HEK293 (cell line): ENCODE measurements around the gene CSNK1A1L.

Experiments used
- CTCF ChIA-PET: fragments of 350-600 bp; formaldehyde crosslinking; extraction: SDS; loops from one replicate; lab custom pipeline; 2021; ENCODE audit warnings: antibody characterized with exemption; lab: Yijun Ruan, JAX
- POLR2A ChIA-PET: fragments of 300-600 bp; formaldehyde crosslinking; extraction: SDS; loops from one replicate; lab custom pipeline; 2020; ENCODE audit warnings: antibody characterized with exemption, inconsistent platforms; lab: Yijun Ruan, JAX
- H3K27ac ChIP-seq: fragments of 200-500 bp; sonication (Bioruptor generic); 2 replicates; pipeline ENCODE4 v1.5.1; 2014; ENCODE audit warnings: low read depth, low read length, control low read depth, inconsistent platforms; ENCODE audit errors: extremely low read depth
- H3K36me3 ChIP-seq, 2 experiments: fragments of 200-500 bp in 1 of 2; sonication (Bioruptor generic) in 1 of 2; 1 replicate in 1 of 2; 2 replicates in 1 of 2; pipeline ENCODE4 v1.5.1; 2014 to 2017; ENCODE audit warnings: inconsistent platforms in 2 of 2, low read length in 2 of 2; ENCODE audit not compliant: control insufficient read depth in 2 of 2, insufficient read depth in 1 of 2
- H3K4me1 ChIP-seq: fragments of 200-500 bp; sonication (Bioruptor generic); 2 replicates; pipeline ENCODE4 v1.5.1; 2014; ENCODE audit warnings: mild to moderate bottlenecking, low read length, inconsistent platforms; ENCODE audit not compliant: control insufficient read depth, insufficient read depth
- H3K4me3 ChIP-seq: 2 replicates; pipeline ENCODE4 v1.5.1; 2011; ENCODE audit warnings: low read depth, mild to moderate bottlenecking, control low read depth, low read length, moderate library complexity
- H3K9me3 ChIP-seq: fragments of 200-500 bp; sonication (Bioruptor generic); 2 replicates; pipeline ENCODE4 v1.5.1; 2014; ENCODE audit warnings: low read depth, low read length, inconsistent platforms; ENCODE audit not compliant: control insufficient read depth, insufficient read depth
- IKZF3 ChIP-seq: fragments of 450-650 bp; IDR thresholded peaks from 2 replicates; pipeline ENCODE4 v1.5.0; 2018; ENCODE audit warnings: missing biosample characterization, mild to moderate bottlenecking, missing genetic modification characterization, moderate library complexity
- KLF1 ChIP-seq: fragments of 450-650 bp; formaldehyde crosslinking; IDR thresholded peaks from 2 replicates; pipeline ENCODE4 v1.5.1; 2016; ENCODE audit warnings: missing biosample characterization, missing genetic modification characterization
- OVOL3 ChIP-seq: fragments of 450-650 bp; formaldehyde crosslinking; IDR thresholded peaks from 2 replicates; pipeline ENCODE4 v1.5.1; 2016; ENCODE audit warnings: missing biosample characterization, missing genetic modification characterization
- PRDM10 ChIP-seq: fragments of 450-650 bp; formaldehyde crosslinking; IDR thresholded peaks from 2 replicates; pipeline ENCODE4 v1.5.1; 2016; ENCODE audit warnings: missing biosample characterization, missing genetic modification characterization
- ZBTB48 ChIP-seq: fragments of 450-650 bp; formaldehyde crosslinking; IDR thresholded peaks from 2 replicates; pipeline ENCODE4 v1.5.1; 2016; ENCODE audit warnings: missing biosample characterization, missing genetic modification characterization
- ZNF10 ChIP-seq: fragments of 450-650 bp; formaldehyde crosslinking; IDR thresholded peaks from 2 replicates; pipeline ENCODE4 v1.5.1; 2017; ENCODE audit warnings: missing biosample characterization, missing genetic modification characterization
- ZNF114 ChIP-seq: fragments of 450-650 bp; formaldehyde crosslinking; IDR thresholded peaks from 2 replicates; pipeline ENCODE4 v1.5.0; 2017; ENCODE audit warnings: missing biosample characterization, missing genetic modification characterization
- ZNF132 ChIP-seq: fragments of 450-650 bp; formaldehyde crosslinking; IDR thresholded peaks from 2 replicates; pipeline ENCODE4 v1.5.1; 2017; ENCODE audit warnings: missing biosample characterization, missing genetic modification characterization, borderline replicate concordance
- ZNF155 ChIP-seq: fragments of 450-650 bp; formaldehyde crosslinking; IDR thresholded peaks from 2 replicates; pipeline ENCODE4 v1.5.1; 2016; ENCODE audit warnings: missing biosample characterization, missing genetic modification characterization
- ZNF391 ChIP-seq: fragments of 450-650 bp; formaldehyde crosslinking; IDR thresholded peaks from 2 replicates; pipeline ENCODE4 v1.5.1; 2016; ENCODE audit warnings: low read depth, missing biosample characterization, missing genetic modification characterization, borderline replicate concordance
- ZNF394 ChIP-seq: fragments of 450-650 bp; formaldehyde crosslinking; IDR thresholded peaks from 2 replicates; pipeline ENCODE4 v1.5.1; 2016; ENCODE audit warnings: missing biosample characterization, missing genetic modification characterization, mild to moderate bottlenecking, moderate library complexity, borderline replicate concordance
- ZNF488 ChIP-seq: fragments of 450-650 bp; formaldehyde crosslinking; IDR thresholded peaks from 2 replicates; pipeline ENCODE4 v1.5.1; 2016; ENCODE audit warnings: missing biosample characterization, missing genetic modification characterization
- ZNF530 ChIP-seq: fragments of 450-650 bp; formaldehyde crosslinking; IDR thresholded peaks from 2 replicates; pipeline ENCODE4 v1.5.1; 2016; ENCODE audit warnings: low read depth, missing biosample characterization, missing genetic modification characterization
- ZNF585B ChIP-seq: fragments of 450-650 bp; formaldehyde crosslinking; IDR thresholded peaks from 2 replicates; pipeline ENCODE4 v1.5.1; 2016; ENCODE audit warnings: missing biosample characterization, missing genetic modification characterization
- ZNF654 ChIP-seq: fragments of 450-650 bp; formaldehyde crosslinking; IDR thresholded peaks from 2 replicates; pipeline ENCODE4 v1.5.1; 2016; ENCODE audit warnings: low read depth, missing biosample characterization, missing genetic modification characterization
- TF ChIP-seq, protein P1 (sequence below): fragments of 450-650 bp; IDR thresholded peaks from 2 replicates; pipeline ENCODE4 v1.5.1; 2018; ENCODE audit warnings: missing biosample characterization, missing genetic modification characterization
- TF ChIP-seq, protein P2 (sequence below): fragments of 450-650 bp; formaldehyde crosslinking; IDR thresholded peaks from 2 replicates; pipeline ENCODE4 v1.5.1; 2016; ENCODE audit warnings: missing biosample characterization, missing genetic modification characterization
- TF ChIP-seq, protein P3 (sequence below): fragments of 450-650 bp; formaldehyde crosslinking; IDR thresholded peaks from 2 replicates; pipeline ENCODE4 v1.5.1; 2016; ENCODE audit warnings: missing biosample characterization, missing genetic modification characterization

The CSNK1A1L gene

DNA sequence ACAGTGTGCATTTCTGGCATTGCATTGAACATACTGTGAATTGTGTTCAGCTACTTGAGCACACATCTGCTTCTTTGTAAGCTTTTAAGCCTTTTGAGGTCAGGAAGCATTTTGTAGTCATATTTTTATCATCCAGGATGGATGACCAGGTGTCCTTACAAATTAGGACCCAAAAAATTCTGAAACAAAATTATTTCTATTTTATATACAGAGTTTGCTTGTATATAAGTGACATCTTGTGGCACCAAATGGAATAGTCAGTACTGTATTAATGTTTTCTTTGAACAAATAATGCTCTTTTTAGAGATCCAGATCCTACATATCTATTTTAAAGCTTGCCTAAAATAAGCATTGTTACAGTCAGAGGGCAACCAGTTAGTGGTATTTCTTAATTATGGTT lies 36.5 kb downstream of the CSNK1A1L start (continued):
- TF ChIP-seq KLF1 (tag by site-specific recombination) (no peak), ZNF530 (tag by site-specific recombination) (no peak)
- TF ChIP-seq, protein P1, sequence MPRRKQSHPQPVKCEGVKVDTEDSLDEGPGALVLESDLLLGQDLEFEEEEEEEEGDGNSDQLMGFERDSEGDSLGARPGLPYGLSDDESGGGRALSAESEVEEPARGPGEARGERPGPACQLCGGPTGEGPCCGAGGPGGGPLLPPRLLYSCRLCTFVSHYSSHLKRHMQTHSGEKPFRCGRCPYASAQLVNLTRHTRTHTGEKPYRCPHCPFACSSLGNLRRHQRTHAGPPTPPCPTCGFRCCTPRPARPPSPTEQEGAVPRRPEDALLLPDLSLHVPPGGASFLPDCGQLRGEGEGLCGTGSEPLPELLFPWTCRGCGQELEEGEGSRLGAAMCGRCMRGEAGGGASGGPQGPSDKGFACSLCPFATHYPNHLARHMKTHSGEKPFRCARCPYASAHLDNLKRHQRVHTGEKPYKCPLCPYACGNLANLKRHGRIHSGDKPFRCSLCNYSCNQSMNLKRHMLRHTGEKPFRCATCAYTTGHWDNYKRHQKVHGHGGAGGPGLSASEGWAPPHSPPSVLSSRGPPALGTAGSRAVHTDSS (tag by site-specific recombination), result no peak
- TF ChIP-seq, protein P2, sequence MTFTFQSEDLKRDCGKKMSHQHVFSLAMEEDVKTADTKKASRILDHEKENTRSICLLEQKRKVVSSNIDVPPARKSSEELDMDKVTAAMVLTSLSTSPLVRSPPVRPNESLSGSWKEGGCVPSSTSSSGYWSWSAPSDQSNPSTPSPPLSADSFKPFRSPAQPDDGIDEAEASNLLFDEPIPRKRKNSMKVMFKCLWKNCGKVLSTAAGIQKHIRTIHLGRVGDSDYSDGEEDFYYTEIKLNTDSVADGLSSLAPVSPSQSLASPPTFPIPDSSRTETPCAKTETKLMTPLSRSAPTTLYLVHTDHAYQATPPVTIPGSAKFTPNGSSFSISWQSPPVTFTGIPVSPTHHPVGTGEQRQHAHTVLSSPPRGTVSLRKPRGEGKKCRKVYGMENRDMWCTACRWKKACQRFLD, result no peak

GRCh38 chr13:37067874-37068273 lies 37.6 kb downstream of the CSNK1A1L start:
- CTCF ChIA-PET, result interaction anchor here (0.6 to 1.8 kb wide), 3 partner anchors 19 to 793 kb away, joined by 4 to 5 read pairs (median 5); no protein-coding TSS in a partner anchor
- Histone ChIP-seq H3K27ac (no peak overlapping the region), H3K9me3 (no peaks in the 10 kb centered on the region), H3K4me3 (no peak overlapping the region), H3K36me3 (no peaks in the 10 kb centered on the region), H3K4me1 (no peaks in the 10 kb centered on the region)
- TF ChIP-seq ZNF654 (tag by site-specific recombination) (no peak), ZNF488 (tag by site-specific recombination) (no peak), ZNF114 (tag by site-specific recombination) (no peak), PRDM10 (tag by site-specific recombination) (no peak), ZBTB48 (tag by site-specific recombination) (no peak), ZNF585B (tag by site-specific recombination) (no peak), ZNF10 (tag by site-specific recombination) (no peak), IKZF3 (tag by site-specific recombination) (no peak), OVOL3 (tag by site-specific recombination) (no peak), ZNF155 (tag by site-specific recombination) (no peak), ZNF132 (tag by site-specific recombination) (no peak), ZNF391 (tag by site-specific recombination) (no peak), ZNF394 (tag by site-specific recombination) (no peak)
- TF ChIP-seq, protein P3, sequence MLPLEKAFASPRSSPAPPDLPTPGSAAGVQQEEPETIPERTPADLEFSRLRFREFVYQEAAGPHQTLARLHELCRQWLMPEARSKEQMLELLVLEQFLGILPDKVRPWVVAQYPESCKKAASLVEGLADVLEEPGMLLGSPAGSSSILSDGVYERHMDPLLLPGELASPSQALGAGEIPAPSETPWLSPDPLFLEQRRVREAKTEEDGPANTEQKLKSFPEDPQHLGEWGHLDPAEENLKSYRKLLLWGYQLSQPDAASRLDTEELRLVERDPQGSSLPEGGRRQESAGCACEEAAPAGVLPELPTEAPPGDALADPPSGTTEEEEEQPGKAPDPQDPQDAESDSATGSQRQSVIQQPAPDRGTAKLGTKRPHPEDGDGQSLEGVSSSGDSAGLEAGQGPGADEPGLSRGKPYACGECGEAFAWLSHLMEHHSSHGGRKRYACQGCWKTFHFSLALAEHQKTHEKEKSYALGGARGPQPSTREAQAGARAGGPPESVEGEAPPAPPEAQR (tag by site-specific recombination), result no peak
- POLR2A ChIA-PET, result no interaction called here
